ENCODE data around the gene KSR2. TPM values are rescaled to one million over a fixed set of nuclear protein-coding genes. Genes with fewer than 3 reads are reported as not detected.
A peak's percentile ranks its signal among the peaks of the same experiment; 100 is the strongest.
"Not testable (repeated sequence)": the region's sequence is repeated elsewhere in the genome, so short reads cannot be mapped to it uniquely, and the experiment has no call there.

The KSR2 gene
- total and polyA plus RNA-seq, 2 of the 13 experiments (the other 11 are each of a cell fraction or from before 2014, with no cell fraction given): 0.02 TPM; not detected in 1

- H3K4me2 ChIP-seq (ENCODE audit: low read depth, low read length): no peak overlapping the region
- no peaks in the 10 kb centered on the region for H3K9me3 ChIP-seq (ENCODE audit: low read length)
- no peak overlapping the region for H3K27ac ChIP-seq (ENCODE audit: extremely low read length, insufficient read depth, low read length)
- no peak overlapping the region for H2AFZ ChIP-seq (ENCODE audit: low read length)
- H3K27me3 ChIP-seq (ENCODE audit: control insufficient read depth in 1 of 2, insufficient read depth in 2 of 2, low read length in 2 of 2): peaks cover 0 to 2% of the 10 kb centered on the region in 2 experiments; a peak in 1 of 5 replicates
- no peaks in the 10 kb centered on the region for H3K79me2 ChIP-seq (ENCODE audit: insufficient read depth, low read length)
- no peak overlapping the region for H3K4me3 ChIP-seq (replicated peaks in 1 of 3; ENCODE audit: insufficient read depth in 1 of 3, low read depth in 2 of 3, low read length in 3 of 3)
- no peaks in the 10 kb centered on the region for H4K20me1 ChIP-seq (ENCODE audit: insufficient read depth, low read length)
- DNase-seq (ENCODE audit: low spot score) (no peak), FAIRE-seq (no peak), ATAC-seq (no peak)
- H3K4me1 ChIP-seq (ENCODE audit: insufficient read depth, low read length): no peaks in the 10 kb centered on the region
- in situ Hi-C loops (cut with HindIII; ENCODE audit: extremely low pct_ligation_motif_present, low pct_unique_long_range_greater_than_20kb): no loop called here
- H3K9ac ChIP-seq (ENCODE audit: insufficient read depth, low read depth, low read length): no peak overlapping the region
- H3K36me3 ChIP-seq (replicated peaks in 1 of 2; ENCODE audit: control insufficient read depth in 1 of 2, insufficient read depth in 2 of 2, low read length in 2 of 2): no peaks in the 10 kb centered on the region
- ChIA-PET CTCF (ENCODE audit: low intra/inter-chr PET ratio, low total read pairs) (no interaction called here), POLR2A (no interaction called here)
- intact Hi-C loops (cut with micrococcal nuclease; ENCODE audit: unreplicated experiment): no loop called here
- no peak for TF ChIP-seq SALL2 (CRISPR knock-in tag; IDR thresholded peaks at IDR 0.05)
- TF ChIP-seq ZBTB40 (IDR thresholded peaks at IDR 0.05): no peak
- TF ChIP-seq ZBTB40 (CRISPR knock-in tag; IDR thresholded peaks at IDR 0.05): peak; percentile 65
- BruUV-seq (replicated peaks): no TSS peak
- 31% methylated on average over 11 of the region's 13 CpGs for WGBS (ENCODE audit: low lambda C conversion rate)
Observed at GRCh38 chr12:117732761-117733548, 235.8 kb downstream of the KSR2 start.

GRCh38 chr12:117731131-117731530 lies 237.7 kb downstream of the KSR2 start:
- intact Hi-C loops (cut with micrococcal nuclease; ENCODE audit: unreplicated experiment); H3K9ac ChIP-seq (ENCODE audit: insufficient read depth, low read depth, low read length); CTCF ChIA-PET (ENCODE audit: low intra/inter-chr PET ratio, low total read pairs); H3K4me3 ChIP-seq (replicated peaks in 1 of 3; ENCODE audit: insufficient read depth in 1 of 3, low read depth in 2 of 3, low read length in 3 of 3); FAIRE-seq; H3K4me2 ChIP-seq (ENCODE audit: low read depth, low read length); H2AFZ ChIP-seq (ENCODE audit: low read length); H3K9me3 ChIP-seq (ENCODE audit: low read length); H3K4me1 ChIP-seq (ENCODE audit: insufficient read depth, low read length); ATAC-seq; H4K20me1 ChIP-seq (ENCODE audit: insufficient read depth, low read length); H3K36me3 ChIP-seq (replicated peaks in 1 of 2; ENCODE audit: control insufficient read depth in 1 of 2, insufficient read depth in 2 of 2, low read length in 2 of 2); BruUV-seq (replicated peaks); POLR2A ChIA-PET; H3K27ac ChIP-seq (ENCODE audit: extremely low read length, insufficient read depth, low read length); H3K27me3 ChIP-seq (ENCODE audit: control insufficient read depth in 1 of 2, insufficient read depth in 2 of 2, low read length in 2 of 2); DNase-seq (ENCODE audit: low spot score); in situ Hi-C loops (cut with HindIII; ENCODE audit: extremely low pct_ligation_motif_present, low pct_unique_long_range_greater_than_20kb); H3K79me2 ChIP-seq (ENCODE audit: insufficient read depth, low read length): not testable (repeated sequence)
- WGBS (ENCODE audit: low lambda C conversion rate): 65% methylated on average over 5 of the region's 32 CpGs

Data from HepG2 (cell line).